Measurements from ENCODE around the gene PIAS1.

DNA sequence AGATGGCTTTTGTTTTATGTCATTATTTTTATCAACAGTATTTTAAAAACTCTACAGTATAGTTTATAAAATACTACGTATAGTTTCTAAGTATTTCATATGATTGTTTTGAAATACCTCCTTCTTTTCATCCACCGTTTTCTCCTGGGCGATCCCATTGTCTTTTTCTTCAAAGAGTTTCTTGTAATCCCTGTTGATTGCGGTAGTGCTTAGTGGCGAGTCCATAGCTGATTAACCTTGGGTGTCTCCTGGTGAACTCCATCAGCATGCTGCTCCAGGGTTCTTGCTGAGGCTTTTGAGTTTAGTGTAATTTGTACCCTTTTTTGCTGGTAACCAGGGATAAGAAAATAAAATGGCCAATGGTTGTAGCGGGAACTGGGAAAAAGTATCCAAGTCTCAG, 3.6 kb downstream of the PIAS1 start:
- no peak for TF ChIP-seq CTCF (IDR thresholded peaks at IDR 0.05)
- TF ChIP-seq POLR2A (IDR thresholded peaks at IDR 0.05) = no peak
